Amniotic stem cell (primary cell): Measurements from ENCODE around the gene POLA1.
"Not testable (repeated sequence)": the region's sequence is repeated elsewhere in the genome, so short reads cannot be mapped to it uniquely, and the experiment has no call there.

Experiments
- DNase-seq: peaks from one replicate; lab custom pipeline; 2025; lab: John Stamatoyannopoulos, UW

The POLA1 gene

GRCh38 chrX:24805201-24805600, 111.5 kb downstream of the POLA1 start:
- DNase-seq, result no peak

- not testable (repeated sequence) for DNase-seq
These were observed 126.1 kb downstream of the POLA1 start for GRCh38 chrX:24819807-24820206.

- DNase-seq, result no peak
These were observed 134.4 kb downstream of the POLA1 start for GRCh38 chrX:24828147-24828546.

GRCh38 chrX:24828600-24828999, 134.9 kb downstream of the POLA1 start:
- no peak for DNase-seq

GRCh38 chrX:24833695-24834094, 140.0 kb downstream of the POLA1 start:
- no peak for DNase-seq

GRCh38 chrX:24837966-24838365, 144.2 kb downstream of the POLA1 start:
- no peak for DNase-seq

GRCh38 chrX:24838629-24839028, 144.9 kb downstream of the POLA1 start:
- peak; percentile 7 for DNase-seq

- no peak for DNase-seq
These were observed 145.6 kb downstream of the POLA1 start for GRCh38 chrX:24839331-24839730.

GRCh38 chrX:24842486-24842885, 148.8 kb downstream of the POLA1 start:
- DNase-seq, result no peak

GRCh38 chrX:24846550-24847150, 152.9 kb downstream of the POLA1 start:
- no peak for DNase-seq

- no peak for DNase-seq
These were observed 157.6 kb downstream of the POLA1 start for GRCh38 chrX:24851289-24851688.

GRCh38 chrX:24851780-24852179, 158.1 kb downstream of the POLA1 start:
- no peak for DNase-seq

GRCh38 chrX:24858004-24858746, 164.5 kb downstream of the POLA1 start:
- no peak for DNase-seq

- DNase-seq, result no peak
These were observed 165.6 kb downstream of the POLA1 start for GRCh38 chrX:24859211-24859841.

- no peak for DNase-seq
These were observed 166.4 kb downstream of the POLA1 start for GRCh38 chrX:24860140-24860539.

- no peak for DNase-seq
These were observed 168.6 kb downstream of the POLA1 start for GRCh38 chrX:24862343-24862742.

- DNase-seq, result not testable (repeated sequence)
These were observed 170.1 kb downstream of the POLA1 start for GRCh38 chrX:24863779-24864178.

GRCh38 chrX:24870143-24870542, 176.4 kb downstream of the POLA1 start:
- no peak for DNase-seq

GRCh38 chrX:24874604-24875247, 181.0 kb downstream of the POLA1 start:
- no peak for DNase-seq

- no peak for DNase-seq
These were observed 183.0 kb downstream of the POLA1 start for GRCh38 chrX:24876530-24877287.

- DNase-seq, result no peak
These were observed 183.6 kb downstream of the POLA1 start for GRCh38 chrX:24877288-24877664.
